Loucy (cell line): ENCODE results near the gene GAK.

Experiments used
- EZH2phosphoT487 ChIP-seq: fragments of 200-600 bp; IDR thresholded peaks from 2 replicates; pipeline ENCODE4 v1.6.1; 2018; ENCODE audit warnings: antibody characterized with exemption, mild to moderate bottlenecking, moderate library complexity, borderline replicate concordance
- TF ChIP-seq, protein P1 (sequence below): fragments of 200-600 bp; sonication (generic); conservative IDR thresholded peaks from 2 replicates; pipeline ENCODE4 v1.5.1; 2014; ENCODE audit warnings: mild to moderate bottlenecking, antibody characterized with exemption, low read length

DNA sequence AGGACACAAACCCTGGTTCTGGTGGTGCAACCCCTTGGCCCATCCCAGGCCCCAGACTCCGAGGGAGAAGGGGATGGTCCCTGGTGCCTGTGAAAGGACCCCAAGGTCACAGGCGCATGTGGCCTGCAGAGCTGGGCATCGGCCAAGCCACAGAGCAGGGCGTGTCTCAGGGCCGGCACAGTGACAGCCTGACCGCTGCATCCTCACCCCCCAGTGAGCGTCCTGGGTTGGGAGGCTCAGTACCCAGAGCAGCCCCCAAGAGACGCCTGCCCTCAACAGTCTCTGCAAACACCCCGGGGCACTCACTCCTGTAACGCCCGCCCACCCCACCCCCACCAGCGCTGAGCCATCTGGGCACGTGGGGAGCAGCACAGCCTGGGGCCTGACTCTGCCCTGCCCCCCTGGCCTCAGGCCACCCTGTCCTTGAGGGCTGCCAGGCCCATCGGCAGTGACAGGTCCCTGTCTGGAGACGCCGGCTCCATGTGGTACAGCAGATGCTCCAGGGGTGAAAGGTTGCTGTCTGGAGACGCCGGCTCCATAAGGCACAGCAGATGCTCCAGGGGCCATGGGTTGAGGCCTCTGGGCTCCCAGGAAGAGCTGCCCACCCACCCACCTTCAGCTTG is 81.7 kb downstream of the GAK start:
- TF ChIP-seq, protein P1, sequence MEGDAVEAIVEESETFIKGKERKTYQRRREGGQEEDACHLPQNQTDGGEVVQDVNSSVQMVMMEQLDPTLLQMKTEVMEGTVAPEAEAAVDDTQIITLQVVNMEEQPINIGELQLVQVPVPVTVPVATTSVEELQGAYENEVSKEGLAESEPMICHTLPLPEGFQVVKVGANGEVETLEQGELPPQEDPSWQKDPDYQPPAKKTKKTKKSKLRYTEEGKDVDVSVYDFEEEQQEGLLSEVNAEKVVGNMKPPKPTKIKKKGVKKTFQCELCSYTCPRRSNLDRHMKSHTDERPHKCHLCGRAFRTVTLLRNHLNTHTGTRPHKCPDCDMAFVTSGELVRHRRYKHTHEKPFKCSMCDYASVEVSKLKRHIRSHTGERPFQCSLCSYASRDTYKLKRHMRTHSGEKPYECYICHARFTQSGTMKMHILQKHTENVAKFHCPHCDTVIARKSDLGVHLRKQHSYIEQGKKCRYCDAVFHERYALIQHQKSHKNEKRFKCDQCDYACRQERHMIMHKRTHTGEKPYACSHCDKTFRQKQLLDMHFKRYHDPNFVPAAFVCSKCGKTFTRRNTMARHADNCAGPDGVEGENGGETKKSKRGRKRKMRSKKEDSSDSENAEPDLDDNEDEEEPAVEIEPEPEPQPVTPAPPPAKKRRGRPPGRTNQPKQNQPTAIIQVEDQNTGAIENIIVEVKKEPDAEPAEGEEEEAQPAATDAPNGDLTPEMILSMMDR, result no peak
- no peak for TF ChIP-seq EZH2phosphoT487
